HG03521 (cell line): ENCODE results near the gene XPNPEP1.

Experiments
- ATAC-seq: cut with Tn5 transposase; IDR thresholded peaks from one replicate; pipeline ENCODE4 v1.9.1; 2021; ENCODE audit warnings: mild to moderate bottlenecking, moderate library complexity; ENCODE audit not compliant: unreplicated experiment

The XPNPEP1 gene

DNA sequence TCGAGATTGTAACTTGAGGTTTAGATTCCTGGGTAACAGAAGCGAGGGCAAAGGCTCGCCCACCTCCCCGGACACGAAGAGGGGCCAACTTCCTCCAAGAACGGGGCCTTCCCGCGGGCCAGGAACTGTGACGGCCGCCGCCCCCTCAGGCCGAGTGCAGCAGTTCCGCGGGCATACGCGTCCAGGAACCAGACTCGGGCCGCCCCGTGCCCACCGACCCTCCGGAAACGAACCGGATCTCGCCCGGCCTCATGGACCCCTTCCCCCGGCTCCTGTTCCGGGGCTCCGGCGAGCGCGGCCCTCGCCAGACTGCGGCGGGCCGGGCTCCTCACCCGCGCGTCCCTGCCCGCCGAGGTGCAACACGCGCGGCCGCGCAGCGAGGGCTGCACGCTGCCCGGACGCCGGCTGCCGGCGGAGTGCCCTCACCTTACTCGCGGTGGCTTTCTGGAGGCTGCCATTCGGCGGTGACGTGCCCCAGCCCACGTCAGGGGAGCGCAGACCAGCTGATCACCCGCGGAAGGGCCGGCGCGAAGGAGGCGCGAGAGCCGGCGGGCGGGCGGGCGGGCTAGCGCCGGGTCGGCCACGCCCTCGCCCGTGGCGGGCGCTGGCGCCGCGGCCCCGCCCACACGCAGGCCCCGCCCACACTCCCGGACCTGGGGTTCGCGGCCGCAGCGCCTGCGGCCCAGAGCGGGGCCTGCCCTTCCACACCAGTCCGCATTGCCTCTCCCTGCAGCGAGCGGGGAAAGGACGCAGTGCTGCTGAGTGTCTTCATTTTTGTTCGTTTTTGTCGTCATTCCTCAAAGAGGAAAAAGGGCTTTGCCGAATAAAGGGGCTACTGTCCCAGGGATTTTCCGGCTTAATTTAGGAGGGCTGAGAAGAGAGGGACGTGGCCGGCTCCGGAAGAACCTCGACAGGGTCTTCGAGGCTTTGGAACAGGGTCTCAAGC, at the start of gene XPNPEP1:
XPNPEP1 (minus strand) TSS at position 536 of the 946 bp plus-strand sequence; CDS start at position 458, 78 bp downstream.
- peak; percentile 96 for ATAC-seq

DNA sequence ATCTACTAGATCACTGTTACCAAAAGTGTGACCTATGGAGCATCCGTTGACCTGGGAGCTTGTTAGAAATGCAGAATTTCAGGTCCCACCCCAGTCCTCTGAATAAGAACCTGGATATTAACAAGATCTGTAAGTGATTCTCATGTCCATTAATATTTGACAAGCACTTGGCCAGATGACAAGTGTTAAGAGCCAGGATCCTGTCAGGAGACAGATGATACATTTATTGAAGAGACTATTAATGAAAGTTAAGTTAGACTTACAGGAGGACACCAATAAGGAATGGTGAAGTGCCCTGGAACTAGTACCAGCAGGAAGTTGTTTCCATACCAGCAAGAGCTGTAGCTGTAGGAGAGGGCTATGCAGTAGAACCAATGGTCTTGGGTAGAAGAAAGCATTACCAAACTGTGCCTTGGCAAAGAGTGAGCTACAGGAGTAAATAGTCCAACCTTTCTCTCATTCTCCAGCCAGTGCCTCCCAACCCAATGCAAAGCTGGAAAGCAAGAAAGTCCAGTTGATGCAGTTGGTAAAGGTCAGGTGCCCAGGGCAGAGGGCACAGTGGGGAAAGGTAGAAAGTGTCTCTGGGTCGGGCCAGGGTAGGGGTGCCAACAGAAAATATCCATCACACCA, 49.2 kb upstream of the XPNPEP1 start:
- ATAC-seq, result no peak

DNA sequence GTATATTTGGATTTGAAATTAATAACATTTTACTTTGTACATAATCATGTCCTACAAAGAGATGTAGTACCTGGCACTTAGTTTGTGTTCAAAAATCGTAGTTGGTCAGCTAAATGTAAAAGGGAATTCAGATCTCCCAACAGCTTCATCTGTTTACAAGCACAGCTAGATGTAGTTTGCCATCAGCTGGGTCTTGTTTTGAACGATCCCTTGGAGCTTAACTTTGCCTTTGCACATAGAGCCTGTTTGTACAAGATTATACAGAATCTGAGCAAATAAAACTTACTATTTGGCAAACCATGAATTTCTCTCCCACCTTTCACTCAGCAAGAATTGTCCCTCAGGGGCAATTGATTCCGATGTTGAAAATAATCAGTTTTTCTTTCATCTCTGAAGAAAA, 48.3 kb upstream of the XPNPEP1 start:
- no peak for ATAC-seq

DNA sequence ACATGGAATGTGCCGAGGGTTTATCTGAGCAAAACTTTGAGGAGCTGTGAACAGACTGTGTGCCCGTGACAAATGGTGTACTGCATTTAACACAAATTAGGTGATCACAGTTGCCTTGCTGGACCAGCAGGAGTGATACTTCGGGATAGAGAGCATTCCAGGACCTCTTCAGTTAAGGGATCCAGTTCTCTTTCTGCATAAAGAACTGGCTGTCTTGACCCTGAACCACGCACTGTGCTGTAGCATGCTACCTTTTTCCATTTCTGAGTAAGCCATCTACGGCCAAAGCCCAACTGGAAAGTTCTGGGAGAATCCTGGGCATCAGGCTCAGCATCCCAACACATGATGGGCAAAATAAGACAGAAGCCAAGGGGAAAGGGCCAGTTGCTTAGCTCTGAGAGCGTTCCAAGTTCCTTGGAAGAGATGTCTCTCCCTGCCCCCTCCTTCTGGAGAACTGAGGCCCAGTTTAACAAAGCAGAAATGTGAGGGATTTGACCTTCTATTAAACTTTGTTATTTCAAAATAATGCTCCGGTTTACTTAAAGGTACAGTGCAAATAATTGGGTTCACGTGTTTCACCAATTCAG, 46.5 kb upstream of the XPNPEP1 start:
- no peak for ATAC-seq

DNA sequence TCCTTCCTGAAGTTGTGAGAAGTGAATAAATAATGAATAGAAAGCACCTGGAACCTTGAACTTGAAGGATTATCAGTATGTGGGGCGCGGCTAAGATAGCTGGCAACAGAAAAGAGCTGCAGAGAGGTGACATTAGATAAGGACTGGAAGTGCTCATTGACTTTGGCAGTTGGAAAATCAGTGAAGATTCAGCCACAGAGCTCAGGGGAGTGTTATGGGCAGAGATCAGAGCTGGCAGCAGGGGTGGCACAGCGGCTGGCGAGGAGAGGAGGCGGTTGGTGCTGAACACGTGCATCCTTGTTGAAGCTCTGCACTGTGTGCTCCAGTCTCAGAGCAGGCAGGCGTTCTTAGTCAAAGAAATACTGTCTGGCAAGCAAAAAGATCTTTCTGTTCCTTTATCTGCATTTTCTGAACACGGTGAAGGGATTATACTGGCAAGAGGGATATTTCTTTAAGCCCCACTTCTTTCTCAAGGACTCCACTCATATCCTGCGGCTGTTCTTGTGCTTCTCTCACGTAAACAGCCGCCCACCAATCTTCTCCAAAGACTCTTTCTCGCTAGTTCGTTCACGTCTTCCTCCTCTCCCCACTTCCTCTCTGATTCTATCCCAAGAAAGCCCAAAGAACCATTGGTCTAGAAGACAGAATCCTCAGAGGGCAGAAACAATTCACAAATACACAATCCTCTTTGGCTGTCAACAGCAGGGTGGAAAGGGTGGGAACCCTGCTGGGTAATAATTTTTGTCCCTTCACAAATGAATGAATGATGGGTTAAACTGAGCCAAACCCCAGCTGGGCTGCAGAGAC, 45.8 kb upstream of the XPNPEP1 start:
- no peak for ATAC-seq

DNA sequence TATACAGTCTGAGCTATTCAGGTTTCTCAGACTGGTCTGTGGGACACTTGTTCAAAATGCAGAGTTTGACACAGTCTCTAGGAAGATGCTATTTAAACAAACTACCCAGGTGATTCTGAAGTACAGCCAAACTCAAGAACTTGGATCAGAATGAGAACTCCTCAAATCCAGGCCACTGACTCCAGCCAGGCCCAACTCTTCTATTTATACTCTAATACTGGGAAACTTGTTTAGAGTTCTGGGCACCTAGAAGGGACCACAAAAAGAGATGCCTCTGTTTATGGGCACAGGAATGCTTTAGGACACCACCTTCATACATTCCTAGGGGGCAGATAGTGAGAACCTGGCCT, 44.4 kb upstream of the XPNPEP1 start:
- ATAC-seq, result no peak

DNA sequence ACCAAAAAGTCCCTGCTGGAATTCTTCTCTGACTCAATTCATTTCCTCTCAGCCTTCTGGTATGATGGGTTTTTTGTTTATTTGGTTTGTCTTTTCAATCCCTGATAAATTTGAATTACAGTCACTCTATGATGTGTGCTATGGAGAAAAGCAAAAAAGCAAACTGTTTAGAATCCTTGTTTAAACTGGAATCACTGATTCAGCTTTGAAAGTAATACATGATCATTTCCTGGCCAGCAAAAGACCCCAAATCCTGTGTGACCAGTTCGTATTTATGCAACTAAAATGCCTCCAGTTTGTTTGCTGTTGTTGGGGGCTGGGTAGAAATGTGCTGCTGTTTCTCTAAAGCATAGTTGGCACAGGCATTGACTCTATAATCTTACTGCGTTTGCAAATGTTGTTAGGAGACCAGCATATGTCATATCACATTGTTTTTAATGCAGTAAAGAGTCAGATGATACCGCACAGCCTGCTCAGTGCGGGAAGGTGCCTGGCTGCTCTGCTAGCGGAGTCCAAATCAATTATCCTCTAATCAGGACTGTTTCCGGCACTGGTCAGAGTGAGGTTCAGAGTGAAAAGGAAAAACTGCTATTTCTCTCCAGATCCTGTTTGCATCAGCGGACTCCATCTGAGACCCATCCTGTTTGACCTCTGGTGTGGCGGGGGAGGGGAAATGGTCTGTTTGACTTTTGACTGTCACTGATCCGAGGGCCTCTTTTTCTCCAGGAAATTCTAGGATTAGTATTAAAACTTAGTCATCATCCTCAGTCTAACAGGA, 43.8 kb upstream of the XPNPEP1 start:
- ATAC-seq, result no peak

DNA sequence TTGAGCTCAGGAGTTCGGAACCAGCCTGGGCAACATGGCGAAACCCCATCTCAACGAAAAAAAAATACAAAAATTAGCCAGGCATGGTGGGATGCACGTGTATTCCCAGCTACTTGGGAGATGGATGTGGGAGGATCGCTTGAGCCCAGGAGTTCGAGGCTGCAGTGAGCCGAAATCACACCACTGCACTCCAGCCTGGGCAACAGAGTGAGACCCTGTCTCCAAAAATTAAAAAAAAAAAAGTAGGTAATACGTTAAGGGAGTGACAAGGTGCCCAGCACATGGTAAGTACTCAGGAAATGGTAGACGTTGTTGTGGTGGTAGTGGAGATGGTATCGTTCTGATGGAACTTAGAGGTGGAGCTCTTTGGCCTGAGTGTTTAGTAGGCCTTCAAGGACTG, 41.0 kb upstream of the XPNPEP1 start:
- ATAC-seq, result no peak

DNA sequence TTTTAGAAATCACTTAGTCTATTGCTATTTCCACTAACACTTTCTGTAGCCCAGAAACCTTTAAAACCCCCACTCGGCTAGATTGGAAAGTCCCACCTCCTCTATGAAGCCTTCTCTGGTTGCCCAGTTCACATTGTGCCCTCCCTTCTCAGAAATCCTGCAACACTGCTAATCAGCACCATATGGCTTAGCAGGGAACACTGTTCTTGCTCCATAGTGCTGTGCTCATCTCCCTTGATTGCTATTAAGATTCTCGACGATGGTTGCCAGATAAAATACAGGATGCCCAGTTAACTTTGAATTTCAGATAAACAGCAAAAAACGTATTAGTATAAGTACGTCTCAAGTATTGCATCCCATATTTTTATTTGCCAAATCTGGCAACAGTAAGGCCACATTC, 40.1 kb upstream of the XPNPEP1 start:
- no peak for ATAC-seq

DNA sequence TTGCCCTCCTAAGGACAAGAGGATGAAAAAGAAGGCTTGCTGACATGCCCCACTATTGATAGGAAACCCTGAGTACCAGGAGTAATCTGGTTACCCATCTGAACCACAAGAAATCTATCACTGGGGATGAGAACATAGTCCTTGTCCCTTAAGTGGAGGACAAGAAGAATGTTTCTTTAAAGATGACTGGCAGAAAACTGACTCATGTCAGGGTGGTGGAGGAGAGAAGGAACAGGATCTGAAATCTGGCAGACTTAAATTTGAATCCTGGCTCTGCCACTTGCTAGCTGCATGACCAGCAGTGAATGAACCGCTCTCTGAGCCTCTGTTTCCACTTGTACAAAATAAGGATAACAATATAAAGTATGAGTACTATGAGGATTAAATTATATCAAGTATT, 38.9 kb upstream of the XPNPEP1 start:
- ATAC-seq, result no peak

DNA sequence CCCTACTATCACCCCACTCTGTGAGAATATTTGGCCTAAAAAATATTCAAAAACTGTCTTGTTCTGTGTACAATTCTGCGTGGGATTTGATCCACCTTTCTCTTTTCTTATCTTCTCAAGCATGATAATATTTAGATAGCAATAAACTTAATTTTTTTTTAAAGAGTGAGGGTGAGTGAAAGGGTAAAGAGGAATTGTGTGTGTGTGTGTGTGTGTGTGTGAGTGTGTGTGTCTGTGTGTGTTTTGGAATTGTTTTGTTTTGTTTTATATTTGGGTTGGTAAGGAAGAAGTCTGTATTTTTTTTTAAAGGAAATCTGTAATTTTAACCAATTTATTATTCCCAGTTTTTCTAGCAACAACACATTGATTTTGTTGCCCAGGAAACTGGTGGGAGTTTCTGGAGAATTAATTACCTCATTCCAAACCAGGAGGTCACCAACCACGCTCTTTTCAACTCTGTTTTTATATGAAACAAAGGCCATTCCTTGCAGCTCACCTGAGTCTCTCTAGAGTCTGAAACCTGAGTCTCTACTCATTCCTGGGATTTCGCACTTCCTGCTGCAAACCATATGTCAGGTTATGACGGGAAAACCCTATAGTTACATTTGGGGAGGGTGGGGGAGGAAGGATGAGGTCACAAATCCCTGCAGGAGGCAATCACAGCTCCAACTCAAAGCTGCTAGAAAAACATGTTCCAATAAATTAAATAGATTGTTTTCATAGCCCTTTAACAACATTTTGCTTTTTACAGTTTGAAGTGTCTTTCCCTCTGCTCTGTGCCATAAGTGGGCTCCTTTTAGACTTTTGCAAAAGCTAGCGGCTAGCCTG, 38.1 kb upstream of the XPNPEP1 start:
- ATAC-seq, result no peak

DNA sequence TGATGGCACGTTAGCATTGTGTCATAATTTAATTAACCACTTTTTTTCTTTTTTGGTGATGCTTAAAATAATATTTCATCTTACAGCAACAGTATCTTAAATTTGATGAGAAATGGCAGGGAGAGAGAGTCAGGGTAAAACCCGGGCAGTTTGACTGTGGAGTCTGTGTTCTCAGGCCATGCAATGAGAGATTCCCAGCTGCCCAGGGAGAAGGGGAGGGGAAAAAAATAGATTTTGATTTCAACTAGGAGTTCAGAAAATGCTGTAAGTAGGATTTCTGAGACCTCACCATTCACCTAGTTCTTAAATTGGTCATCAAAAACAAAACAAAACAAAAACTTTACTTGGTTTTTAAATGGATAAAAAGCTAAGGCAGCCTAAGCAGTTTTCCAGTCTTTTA, 37.4 kb upstream of the XPNPEP1 start:
- ATAC-seq, result no peak

DNA sequence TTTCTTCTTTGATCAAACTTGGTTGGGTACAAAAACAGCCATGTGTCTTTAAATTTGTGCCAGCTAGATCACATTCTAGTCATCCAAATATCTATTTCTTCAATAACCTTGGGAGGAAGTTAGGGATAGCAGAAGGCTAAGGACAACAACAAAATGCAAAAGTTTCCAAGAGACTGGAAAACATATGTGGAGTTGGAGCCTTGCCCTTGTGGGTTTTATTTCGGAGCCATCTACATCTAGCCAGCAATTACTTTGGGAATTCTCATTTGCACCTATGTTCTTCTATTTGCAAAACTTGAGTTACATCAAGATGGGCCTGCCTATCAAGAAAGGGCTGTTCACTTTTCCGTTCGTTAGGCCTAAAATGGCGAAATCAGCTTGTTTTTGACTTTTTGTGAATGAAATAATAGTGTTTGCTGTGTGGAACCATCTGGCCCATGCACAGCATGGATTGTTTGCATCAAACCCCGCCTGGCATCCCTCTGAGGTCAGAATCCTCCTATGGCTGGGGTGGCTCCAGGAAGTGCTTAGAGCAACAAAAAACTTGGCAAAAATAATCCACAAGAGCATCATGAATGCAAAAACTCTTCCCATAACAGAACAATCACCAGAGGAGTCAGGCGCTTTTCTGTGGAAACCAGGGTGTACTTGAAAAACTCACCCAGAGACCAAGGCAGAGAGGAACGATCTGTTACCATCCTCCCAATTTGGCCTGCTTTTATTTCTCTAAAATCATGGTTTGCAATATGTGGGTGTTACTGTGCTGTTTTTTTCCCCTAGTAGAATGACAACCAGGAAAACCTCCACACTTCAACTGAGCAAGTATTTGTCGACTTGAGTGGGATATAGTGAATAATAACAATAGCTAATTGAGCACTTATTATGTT, 36.2 kb upstream of the XPNPEP1 start:
- ATAC-seq, result no peak

DNA sequence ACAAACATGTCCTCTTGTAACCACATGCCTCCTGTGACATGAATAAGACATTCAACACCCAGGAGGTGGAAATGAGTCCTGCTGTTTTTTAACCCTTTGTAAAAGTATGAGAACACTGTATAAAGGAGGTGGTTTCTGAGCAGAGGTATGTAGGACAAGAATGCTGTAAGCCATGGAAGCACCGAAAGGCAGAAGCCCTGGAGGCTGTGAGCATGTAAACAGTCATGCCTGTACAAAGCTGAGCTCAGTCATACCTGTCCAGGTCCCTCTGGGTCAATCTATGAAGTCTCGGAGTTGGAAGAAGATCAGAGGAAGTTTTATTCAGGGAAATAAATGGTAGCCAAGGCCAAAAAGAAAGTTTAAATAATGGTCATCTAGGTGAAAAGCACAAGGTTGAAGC, 34.7 kb upstream of the XPNPEP1 start:
- no peak for ATAC-seq

DNA sequence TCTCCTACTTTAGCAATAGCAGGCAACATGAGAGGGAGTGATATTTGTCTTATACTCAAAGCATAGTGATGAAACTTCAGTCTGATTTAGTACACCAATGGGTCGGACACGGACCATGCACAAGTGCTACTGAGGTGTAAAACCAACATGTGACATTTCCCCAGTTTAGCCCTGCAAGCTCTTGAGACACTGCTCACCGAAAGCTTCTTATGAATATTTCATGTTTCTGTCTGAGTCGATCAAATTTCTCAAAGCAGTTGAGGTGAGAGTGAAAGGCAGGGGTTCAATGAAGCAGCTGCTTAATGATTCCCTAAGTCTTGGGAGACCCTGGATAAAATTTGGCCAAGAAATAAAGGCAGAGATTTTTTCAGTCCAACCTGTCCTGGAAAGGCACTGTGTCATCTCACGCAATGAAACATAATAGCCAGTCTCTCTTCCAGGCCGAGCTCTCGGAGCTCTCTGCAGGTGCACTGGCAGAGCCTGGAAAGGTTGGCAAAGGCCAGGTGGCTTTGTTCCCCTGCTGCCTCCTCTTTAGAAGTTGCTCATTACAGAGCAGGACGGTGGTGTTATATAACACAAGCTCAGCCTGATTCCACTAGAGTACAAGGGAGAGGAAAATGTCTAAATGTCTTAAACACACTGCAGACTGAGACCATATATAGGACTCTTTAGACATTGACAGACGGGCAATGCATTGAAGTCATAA, 33.9 kb upstream of the XPNPEP1 start:
- ATAC-seq, result peak; percentile 77

DNA sequence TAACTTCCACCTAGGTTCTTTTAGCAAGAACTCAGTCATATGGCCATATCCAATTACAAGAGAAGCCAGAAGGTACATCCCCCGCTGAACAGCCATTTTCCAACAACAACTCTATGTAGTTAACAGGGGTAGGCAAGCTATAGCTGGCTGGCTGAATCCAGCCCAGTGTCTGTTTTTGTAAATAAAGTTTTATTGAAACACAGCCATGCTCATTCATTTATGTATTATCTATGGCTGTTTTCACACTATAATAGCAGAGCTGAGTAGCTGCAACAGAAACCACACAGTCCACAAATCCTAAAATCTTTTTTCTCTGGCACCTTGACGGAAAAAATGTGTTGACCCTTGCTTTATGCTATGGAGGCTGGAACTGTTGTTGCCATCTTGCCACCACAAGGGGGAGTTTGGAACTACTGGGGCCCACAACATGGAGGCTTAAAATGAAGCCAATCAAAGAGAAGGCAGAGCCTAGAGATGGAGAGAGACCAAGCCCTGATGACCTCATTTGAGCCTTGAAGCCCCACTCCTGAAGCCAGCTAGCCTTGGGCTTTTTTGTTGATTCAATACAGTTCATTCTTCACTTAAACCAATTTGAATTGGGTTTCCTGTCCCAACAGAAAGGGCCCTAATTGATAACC, 33.3 kb upstream of the XPNPEP1 start:
- peak; percentile 72 for ATAC-seq

DNA sequence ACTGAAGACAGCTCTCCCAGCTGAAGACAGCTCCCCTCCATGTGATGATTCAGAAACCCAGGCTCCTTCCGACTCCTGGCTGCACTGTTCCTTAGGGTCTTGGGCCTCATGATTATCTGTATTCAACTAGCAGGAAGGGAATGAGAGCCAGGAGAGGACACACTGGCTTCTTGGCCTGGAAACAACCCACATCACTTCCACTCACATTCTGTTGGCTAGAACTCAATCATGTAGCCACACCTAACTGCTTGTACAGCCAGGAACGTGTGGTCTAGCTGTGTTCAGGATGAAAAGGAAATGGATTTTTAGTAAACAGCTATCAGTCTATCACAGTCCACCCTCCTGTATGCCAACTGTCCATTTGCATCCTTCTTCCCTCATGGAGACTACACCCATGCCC, 30.5 kb upstream of the XPNPEP1 start:
- ATAC-seq, result no peak
